HUDEP-2 (cell line): ENCODE measurements around the gene TNS1.
"Not testable (repeated sequence)": the region's sequence is repeated elsewhere in the genome, so short reads cannot be mapped to it uniquely, and the experiment has no call there.

ENCODE experiments used
- DNase-seq, 76 experiments: peaks; one replicate each; lab custom pipeline; 2025; ENCODE audit not compliant: unreplicated experiment in 76 of 76; lab: John Stamatoyannopoulos, UW

The TNS1 gene

GRCh38 chr2:218030409-218031195 is 27.8 kb upstream of the TNS1 start:
- no peak for DNase-seq

- DNase-seq: no peak
Measured at GRCh38 chr2:218029366-218030360, 26.9 kb upstream of the TNS1 start.

GRCh38 chr2:218028562-218029348 is 26.0 kb upstream of the TNS1 start:
- DNase-seq: no peak

- no peak for DNase-seq
Measured at GRCh38 chr2:218028189-218028495, 25.3 kb upstream of the TNS1 start.

- DNase-seq: no peak
Measured at GRCh38 chr2:218027426-218028188, 24.8 kb upstream of the TNS1 start.

GRCh38 chr2:218026676-218027425 is 24.1 kb upstream of the TNS1 start:
- DNase-seq: no peak

- DNase-seq: no peak
Measured at GRCh38 chr2:218026244-218026643, 23.4 kb upstream of the TNS1 start.

GRCh38 chr2:218024871-218025270 is 22.1 kb upstream of the TNS1 start:
- DNase-seq: no peak

GRCh38 chr2:218024336-218024735 is 21.5 kb upstream of the TNS1 start:
- no peak for DNase-seq

- no peak for DNase-seq
Measured at GRCh38 chr2:218023636-218024035, 20.8 kb upstream of the TNS1 start.

GRCh38 chr2:218022851-218023530 is 20.2 kb upstream of the TNS1 start:
- no peak for DNase-seq

- DNase-seq: no peak
Measured at GRCh38 chr2:218022131-218022850, 19.5 kb upstream of the TNS1 start.

GRCh38 chr2:218021536-218022071 is 18.8 kb upstream of the TNS1 start:
- no peak for DNase-seq

- DNase-seq: no peak
Measured at GRCh38 chr2:218020966-218021535, 18.3 kb upstream of the TNS1 start.

GRCh38 chr2:218020281-218020680 is 17.5 kb upstream of the TNS1 start:
- DNase-seq: no peak

GRCh38 chr2:218019411-218020060 is 16.7 kb upstream of the TNS1 start:
- no peak for DNase-seq

- DNase-seq: not testable (repeated sequence)
Measured at GRCh38 chr2:218018842-218019125, 16.0 kb upstream of the TNS1 start.
